HG02943 (cell line): Measurements from ENCODE around the gene GAS7.

ENCODE experiments used
- ATAC-seq: cut with Tn5 transposase; IDR thresholded peaks from one replicate; pipeline ENCODE4 v1.9.1; 2021; ENCODE audit warnings: mild to moderate bottlenecking, low read depth, moderate library complexity; ENCODE audit not compliant: unreplicated experiment

Gene GAS7

DNA sequence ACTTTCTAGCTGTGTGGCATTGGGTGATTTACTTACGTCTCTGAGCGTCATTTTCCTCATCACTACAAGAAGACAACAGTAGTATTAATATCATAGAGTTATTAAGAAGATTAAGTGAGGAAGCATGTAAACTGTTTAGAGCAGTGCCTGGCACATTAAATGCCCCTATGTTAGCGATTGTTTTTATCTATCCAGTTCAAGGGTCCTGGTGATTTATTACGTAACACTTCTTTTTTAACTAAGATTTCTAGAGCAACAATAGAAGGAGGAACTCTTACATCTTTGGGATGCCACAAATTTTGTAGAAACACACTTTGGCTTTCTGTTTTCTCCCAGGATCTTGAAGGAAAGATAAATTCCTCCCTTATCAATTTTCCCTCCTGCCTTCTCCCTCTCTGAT is 3.3 kb upstream of the GAS7 start:
- ATAC-seq, result no peak

DNA sequence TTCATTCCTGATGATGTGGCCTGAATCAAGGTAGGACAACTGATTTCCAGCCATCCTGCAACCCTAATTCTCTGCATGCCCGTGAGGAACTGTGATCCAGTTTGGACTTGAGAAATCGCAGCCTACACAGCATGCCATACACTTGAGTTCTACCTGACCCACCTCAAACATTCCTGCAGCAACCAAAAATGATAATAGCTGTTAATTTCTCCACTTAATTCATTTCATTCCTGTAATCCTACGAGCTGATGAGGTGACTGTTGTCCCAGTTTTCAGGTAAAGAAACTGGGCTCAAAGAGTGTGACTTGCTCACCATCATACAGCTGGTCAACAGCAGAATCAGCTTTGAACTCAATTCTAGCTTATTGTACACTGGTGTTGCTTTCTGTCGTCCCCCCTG is 2.2 kb upstream of the GAS7 start:
- no peak for ATAC-seq

DNA sequence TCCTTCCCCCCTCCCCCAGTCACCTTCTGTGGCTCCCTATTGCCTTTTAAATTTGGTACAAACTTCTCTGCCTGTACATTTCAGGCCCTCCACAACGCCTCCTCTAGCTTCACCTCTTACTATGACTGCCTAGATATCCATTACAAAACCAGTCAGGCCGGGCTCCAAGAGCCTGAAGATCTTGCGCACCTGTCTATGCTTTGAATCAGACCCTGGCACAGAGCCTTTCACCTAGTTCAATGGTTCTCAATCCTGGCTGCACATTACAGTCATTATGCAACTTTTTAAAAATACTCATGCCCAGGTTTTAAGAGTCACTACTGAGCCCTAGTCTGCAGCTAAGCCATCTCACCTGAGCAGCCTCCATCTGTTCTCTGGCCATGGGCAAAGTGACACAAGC is 1.6 kb upstream of the GAS7 start:
- no peak for ATAC-seq

DNA sequence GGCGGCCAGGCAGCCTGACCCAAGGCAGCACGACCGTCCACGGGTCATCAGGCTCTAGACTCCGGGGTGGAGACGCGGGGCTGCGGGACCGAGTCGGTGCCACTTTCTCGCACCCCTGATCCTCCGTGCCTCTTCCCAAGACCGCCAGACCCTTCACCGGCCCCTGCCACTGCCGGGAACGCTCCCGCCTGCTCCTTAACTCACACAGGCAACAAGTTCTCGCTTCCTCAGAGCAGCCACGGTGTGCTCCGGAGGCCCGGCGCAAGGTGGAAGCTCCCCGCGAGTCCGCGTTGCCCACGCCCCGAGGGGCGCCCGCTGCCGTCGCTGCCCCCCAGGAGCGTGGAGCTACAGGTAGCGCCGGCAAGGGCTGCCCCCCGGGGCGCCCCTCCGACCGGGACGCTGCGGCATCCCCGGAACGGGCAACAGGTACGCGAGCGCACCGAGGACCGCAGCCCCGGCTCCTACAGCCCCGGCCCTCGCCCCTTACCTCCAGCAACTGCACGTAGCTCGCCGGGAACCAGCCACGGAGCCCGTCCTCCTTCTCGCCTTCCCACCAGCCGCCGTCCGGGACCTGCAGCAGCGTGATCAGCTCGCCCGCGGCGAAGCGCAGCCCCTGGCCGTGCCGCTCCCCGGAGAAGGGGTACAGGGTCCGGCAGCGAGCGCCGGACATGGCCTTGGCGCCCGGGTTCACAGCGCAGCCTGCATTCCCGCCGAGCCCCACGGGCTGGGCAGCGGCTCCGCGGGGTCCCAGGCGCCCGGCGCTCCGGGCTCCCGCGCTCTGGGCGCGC is 491 bp downstream of the GAS7 start:
- ATAC-seq, result no peak

DNA sequence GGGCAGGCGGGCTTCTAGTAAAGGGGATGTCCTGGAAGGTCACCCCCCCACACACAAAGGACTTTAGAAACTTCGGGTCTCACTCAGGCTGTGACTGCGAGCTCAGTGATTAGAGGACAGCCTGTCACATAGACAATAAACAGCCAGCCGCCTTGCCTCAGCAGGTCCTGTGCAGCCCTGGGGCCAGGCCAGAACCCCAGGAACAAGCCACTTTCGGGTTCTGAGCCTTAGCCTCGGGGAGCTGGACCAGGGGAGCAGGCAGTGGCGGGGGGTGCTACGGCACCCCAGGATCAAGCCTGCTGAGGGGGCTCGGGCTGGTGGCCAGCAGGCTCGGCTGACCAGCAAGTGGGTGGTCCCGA is 1.1 kb downstream of the GAS7 start:
- ATAC-seq, result no peak

DNA sequence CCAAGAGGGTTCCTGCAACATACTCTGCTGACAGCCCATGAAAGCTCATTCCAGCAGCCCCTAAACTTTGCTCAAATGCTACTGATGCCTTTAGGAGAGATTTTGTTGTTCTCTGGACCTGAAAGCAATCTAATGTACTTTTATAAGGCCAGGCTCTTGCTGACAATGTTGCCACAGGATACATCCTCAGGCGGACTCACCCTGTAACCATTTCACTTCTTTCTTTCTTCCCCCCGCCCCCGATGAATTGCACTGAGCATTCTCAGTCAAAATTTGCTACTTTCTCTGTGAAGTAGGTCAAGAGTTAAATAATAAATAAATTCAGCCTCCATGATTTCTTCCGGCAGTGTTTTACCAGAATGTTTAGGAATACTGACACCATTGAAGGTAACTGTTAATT is 1.5 kb downstream of the GAS7 start:
- ATAC-seq, result no peak

DNA sequence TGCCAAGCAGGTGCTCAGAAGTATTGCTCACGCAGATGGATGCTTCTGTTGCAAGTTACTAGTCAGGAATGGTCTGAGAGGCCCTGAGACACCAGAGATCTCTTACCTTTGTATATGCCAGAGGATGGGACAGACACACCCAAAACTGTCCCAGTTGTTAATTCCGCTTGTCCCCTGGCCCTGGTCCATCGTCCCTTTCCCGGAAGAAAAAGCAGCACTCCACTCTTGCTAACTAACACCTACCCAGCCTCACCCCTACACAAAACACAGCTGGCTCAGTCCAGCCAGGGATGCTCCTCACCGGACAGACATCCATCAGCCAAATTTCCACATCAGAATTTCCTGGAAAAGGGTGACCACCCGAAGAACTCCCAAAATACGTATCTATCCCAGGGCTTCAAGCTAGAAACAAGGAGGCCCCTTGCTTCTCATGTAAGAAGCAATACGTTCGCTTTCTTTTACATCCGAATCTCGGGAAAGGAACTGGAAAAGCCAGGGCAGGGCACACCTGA is 2.0 kb downstream of the GAS7 start:
- ATAC-seq, result no peak

DNA sequence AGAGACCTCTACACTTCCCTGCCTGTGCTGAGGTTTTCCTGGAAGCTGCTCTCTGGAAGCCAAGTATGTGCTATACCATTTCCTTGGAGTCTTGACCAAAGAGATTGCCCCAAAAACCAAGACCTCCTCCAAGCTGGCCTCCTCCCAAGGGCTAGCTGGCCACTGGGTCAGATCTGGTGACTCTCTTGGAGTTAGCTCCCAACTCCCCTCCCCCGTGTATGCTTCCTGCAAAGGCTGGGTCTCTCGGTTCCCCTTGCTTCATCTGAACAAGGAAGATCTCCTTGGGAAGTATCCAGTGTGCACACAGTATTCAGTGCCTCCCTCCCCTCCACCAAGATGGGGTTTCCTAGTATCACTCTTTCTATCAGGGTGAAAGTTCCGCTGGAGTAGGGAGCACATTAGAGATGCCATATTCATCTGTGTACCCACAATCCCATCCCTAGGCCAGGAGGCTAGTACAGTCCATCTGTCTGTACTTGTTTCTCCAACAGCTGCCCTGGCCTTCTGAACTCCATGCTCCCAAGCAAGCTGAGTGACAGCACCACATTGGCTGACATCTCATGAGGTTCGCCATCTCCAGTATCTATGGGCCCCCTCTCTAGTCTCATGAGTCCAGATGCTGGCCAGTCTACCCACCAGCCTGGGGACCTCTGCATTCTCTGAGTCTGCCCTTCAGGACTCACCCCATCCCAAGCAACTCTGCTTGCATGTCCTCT is 3.2 kb downstream of the GAS7 start:
- no peak for ATAC-seq

DNA sequence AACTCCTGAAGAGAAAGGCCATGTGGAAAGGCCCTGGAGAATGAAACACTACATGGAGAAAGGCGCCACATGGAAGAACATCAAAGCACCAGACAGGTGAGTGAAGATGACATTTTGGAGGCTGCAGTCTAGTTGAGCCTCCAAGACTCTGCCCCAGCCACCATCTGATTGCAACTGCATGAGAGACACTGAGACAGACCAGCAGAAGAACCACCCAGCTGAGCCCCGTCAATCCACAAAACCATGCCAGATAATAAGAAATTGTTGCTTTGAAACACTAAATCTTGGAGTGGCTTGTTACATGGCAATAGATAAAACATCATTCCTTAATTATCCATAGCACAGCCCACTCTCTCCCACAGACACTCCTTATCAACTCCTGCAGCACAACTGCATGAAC is 4.8 kb downstream of the GAS7 start:
- no peak for ATAC-seq

DNA sequence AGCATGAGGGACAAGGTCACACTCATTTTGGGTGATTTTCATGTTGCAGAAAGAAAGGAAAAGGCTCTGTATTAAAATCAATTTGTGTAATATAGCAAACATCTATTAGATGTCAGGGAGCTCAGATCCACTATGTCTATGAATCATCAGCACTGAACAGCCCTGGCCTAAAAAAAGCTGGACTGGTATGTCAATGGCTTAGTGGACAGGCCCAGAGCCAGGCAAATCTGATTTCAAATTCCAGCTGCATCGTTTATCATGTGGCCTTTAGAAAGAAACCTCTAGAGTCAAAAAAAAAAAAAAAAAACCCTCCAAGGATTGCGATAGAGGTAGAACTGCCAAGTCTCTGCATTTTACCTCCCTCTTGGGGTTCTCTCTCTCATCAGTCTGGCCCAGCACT is 5.4 kb downstream of the GAS7 start:
- no peak for ATAC-seq

DNA sequence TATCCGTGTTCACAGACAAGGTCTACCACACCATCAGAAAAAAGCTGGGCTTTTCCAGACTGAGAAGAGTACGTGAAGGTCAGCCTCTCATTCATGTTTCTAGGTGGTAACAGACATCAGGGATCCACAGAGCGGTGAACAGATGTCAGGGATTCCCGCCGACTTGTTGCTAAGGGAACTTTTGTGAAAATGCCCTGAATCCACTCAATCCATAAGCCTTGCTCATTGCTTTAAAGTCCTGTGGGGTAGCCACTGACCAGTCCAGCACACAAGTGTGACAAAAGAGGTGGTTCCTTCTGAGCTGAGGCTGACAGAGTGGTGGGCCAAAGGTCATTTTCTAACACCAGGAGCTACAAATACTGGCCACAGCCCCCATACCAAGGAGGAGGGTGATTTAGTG is 5.9 kb downstream of the GAS7 start:
- no peak for ATAC-seq

DNA sequence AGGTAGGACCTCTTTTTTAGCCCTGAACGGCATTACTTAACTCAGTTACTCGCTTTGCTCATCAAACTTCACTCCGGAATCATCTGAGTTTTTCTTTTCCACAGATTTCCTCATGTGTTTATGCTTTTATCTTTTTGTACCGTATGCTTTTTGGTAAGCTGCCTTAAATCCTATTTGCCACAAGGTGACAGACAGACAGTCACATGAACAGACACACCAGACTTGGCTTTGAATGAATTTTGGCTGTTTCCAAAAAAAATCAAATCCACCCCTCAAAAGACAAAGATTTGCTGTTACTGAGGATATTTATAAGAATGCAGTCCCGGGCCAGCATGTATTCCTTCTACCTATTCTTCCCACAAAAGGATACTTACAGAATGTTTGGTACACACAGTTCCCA is 10.9 kb downstream of the GAS7 start:
- no peak for ATAC-seq

DNA sequence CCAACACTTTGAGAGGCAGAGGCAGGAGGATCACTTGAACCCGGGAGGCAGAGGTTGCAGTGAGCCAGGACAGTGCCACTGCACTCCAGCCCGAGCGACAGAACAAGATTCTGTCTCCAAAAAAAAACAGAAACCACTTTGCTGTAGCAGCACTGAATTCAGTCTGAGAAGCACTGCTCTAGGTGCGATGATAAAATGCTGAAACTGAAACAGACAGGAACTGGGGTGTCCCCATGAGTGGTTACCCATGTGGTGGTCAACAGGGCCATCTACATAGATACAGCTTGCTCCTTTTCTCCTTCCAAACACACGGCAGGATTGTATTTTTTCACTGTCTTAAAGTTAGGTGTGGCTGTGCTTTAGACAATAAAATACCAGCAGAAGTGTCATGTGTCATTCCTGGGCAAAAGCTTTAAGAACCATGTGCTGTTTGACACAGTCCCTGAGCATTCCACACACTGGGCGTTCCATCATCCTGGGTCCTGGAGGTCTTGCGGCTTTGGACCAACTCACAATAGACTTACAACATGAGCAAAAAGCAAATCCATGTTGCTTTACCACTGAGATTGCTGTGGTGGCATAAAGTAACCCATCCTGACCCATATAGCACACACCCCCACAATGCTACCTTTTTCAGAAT is 11.5 kb downstream of the GAS7 start:
- no peak for ATAC-seq

DNA sequence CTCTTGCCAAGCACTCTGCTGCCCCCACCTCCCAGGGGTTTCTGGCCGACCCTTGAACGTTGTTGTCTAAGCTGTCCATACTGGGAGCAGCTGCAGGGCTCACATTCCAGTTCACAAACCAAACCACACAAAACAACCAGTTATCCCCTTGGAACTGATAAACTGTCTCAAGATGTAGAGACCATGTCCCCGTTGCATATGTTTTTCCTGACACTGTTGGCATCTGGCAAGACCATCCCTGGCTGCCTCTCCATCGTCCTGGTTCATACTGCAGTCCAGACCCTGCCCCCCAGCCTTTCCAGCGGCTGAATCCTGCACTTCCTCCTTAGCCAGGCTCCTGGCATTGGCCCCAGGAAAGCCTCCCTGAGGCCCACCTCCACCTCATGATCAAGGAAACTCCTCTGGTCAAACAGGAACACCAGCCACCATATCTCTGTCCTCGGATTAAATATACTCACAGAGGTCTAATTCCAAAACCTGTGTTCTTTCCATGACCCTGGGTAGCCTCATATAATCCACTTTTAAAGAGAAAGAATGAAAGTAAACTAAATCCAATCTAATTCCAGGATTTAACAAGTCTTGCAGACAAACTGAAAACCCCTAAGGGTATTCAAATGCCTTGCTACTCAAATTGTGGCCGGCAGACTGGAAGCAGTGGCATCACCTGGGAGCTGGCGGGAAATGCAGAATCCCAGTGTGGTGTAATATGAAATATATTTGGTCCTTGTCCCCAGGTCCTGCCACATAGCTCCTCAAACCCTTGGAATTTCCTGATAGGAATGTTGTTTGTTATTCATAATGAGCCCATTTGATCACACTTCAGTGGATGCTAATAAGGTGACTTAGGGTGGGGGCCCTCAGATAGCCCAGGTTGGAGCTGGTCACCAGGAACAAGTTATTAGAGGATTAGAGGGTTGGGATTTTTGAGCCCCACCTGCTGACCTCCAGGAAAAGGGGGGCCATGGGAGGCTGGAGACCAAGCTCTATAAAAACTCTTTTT is 14.2 kb downstream of the GAS7 start:
- no peak for ATAC-seq

DNA sequence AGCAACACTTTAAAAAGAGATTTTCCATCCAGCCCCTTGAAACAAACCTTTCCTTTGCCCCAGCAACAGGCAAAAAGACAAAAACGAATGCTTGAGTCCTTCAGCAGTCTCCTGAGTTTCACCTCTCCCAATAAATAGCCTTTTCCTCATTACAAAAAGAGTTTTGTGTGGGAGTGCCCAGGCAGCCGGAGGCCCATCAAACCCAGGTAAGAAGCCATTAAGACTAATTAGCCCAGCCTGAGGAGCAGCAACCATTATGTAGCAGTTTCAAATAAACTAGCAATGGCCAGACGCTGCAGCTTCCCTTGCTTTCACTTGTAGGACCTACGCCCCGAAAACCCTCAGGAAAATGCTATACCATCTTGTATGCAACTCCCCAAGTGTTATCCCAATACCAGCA is 15.6 kb downstream of the GAS7 start:
- ATAC-seq, result no peak

DNA sequence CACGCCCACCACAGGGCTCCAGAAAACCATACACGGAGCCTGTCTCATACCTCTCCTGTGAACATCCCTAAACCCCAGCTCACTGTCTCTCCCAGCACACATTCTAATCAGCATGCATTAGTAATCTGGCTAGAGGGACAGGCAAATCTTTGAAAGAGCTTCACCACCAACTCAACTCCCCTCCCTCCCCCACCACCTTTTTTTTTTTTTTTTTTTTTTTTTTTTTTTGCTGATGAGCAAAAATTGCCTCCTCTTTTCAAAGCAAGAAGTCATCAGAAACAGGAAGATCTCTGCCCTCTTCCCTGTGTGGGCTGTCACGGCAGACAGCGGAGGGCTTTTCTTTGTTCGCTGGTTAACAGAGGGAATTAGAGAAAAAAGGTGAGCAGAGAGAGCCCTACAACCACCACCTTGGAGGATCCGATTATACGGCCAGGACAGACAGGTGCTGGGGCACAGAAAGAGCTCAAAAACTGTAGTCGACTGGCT is 19.9 kb downstream of the GAS7 start:
- ATAC-seq, result no peak

DNA sequence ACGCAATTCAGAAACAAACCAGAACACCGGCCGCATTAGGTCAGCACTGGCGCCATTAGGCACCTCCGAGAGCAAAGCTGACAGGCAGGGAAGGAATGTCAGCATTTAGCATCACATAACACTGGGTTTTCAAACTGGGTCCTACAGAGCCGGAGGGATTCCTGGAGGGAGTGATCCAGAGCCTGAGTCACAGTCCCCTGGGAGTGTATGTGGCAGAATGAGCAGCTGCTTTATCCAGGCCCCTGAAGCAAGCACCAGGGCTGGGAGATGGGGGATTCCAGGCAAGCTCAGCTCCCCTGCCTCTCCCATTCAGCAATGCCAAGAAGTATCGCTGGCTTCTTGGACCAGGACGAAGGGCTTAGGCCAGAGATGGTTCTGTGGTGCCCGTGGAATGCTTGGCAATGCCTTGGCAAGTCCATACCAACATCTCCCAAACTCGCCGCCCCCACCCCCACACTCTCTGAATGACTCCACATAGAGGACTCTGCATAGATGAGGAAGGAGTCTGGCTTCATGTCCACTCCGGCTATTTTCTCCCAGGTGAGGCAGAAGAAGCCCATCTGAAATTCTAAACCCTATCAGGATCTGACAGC is 20.4 kb downstream of the GAS7 start:
- no peak for ATAC-seq

DNA sequence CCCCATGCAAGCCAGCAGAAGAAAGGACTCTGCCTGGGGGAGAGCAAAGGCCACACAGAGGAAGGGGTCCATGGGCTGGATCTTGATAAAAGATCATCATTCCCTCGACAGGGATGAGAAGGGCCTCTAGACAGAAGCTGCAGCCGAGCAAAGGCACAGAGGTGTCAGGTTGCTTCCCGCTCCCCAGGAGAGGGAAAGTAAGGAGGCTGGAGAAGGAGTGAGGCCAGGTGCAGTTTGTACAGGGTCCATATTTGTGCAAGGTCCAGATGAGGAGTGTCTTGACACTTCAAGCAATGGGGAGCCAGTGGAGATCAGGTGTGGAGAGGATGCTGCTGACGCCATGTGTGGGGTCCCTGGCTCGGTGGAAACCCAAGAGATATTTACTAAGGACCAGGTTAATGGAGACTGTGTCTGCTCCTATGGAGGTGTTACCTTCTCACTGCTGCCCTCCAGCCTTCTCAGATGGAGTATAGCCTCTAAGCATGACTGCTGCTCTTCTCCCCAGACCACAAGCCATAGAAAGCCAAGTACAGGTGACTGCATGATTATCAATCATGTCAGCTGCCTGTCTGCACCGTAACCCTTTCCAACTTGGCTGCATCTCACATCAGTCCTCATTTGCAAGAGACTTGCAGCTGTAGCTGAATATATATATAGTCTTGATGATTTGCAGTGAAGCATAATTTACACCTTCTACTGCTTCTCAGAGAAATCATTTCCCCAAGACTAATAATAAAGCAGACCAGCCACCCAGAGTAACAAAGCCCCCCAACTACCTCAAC is 21.1 kb downstream of the GAS7 start:
- no peak for ATAC-seq

DNA sequence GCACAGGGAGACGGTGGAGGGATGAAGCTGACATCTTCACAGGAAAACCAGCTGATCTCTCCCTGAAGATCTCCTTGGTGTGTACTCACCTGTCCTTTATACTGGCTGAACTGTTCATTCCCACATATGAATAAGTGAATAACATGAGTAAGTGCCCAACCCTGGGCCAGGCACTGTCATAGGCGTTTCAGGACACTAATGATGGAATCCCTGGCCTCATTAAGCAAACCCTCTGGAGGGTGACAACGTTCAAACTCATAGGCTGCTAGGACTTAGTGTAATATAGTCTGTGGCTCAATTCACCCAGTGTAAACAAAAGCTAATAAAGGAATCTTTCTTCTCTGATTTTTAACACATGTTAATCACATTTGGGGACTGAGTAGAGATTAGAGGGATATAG is 24.5 kb downstream of the GAS7 start:
- ATAC-seq, result no peak
